ENCODE data around the gene FAT2.

The FAT2 gene

GRCh38 chr5:151556806-151557205 lies 34.3 kb downstream of the FAT2 start:
- Histone ChIP-seq H3K36me3 (ENCODE audit: insufficient read depth, low read length) (no peaks in the 10 kb centered on the region), H4K20me1 (ENCODE audit: insufficient read depth, low read length) (no peaks in the 10 kb centered on the region), H3K4me3 (ENCODE audit: low read depth in 1 of 2, low read length in 2 of 2) (no peak overlapping the region), H3K27me3 (ENCODE audit: insufficient read depth, low read length, poor library complexity) (peaks cover 8% of the 10 kb centered on the region), H3K79me2 (ENCODE audit: insufficient read depth, low read length) (no peaks in the 10 kb centered on the region), H3K9me3 (ENCODE audit: insufficient read depth, low read length, severe bottlenecking) (no peaks in the 10 kb centered on the region), H2AFZ (ENCODE audit: low read depth, low read length) (no peak overlapping the region), H3K9ac (ENCODE audit: low read depth, low read length) (no peak overlapping the region), H3K4me1 (ENCODE audit: insufficient read depth, low read length) (no peaks in the 10 kb centered on the region), H3K27ac (ENCODE audit: low read length) (no peak overlapping the region), H3K4me2 (ENCODE audit: insufficient read depth, low read length) (no peak overlapping the region)
- DNase-seq (no peak), ATAC-seq (ENCODE audit: insufficient read depth, low read depth) (no peak)
- no peak for TF ChIP-seq CTCF (IDR thresholded peaks at IDR 0.05; ENCODE audit: borderline replicate concordance, extremely low read depth, low read length, poor library complexity, severe bottlenecking)
- no peak for TF ChIP-seq EZH2 (IDR thresholded peaks at IDR 0.05; ENCODE audit: borderline replicate concordance, low read depth, low read length, severe bottlenecking)

- Histone ChIP-seq H2AFZ (ENCODE audit: low read depth, low read length) (no peak overlapping the region), H4K20me1 (ENCODE audit: insufficient read depth, low read length) (no peaks in the 10 kb centered on the region), H3K36me3 (ENCODE audit: insufficient read depth, low read length) (no peaks in the 10 kb centered on the region), H3K9me3 (ENCODE audit: insufficient read depth, low read length, severe bottlenecking) (no peaks in the 10 kb centered on the region), H3K9ac (ENCODE audit: low read depth, low read length) (no peak overlapping the region), H3K4me2 (ENCODE audit: insufficient read depth, low read length) (no peak overlapping the region), H3K4me3 (ENCODE audit: low read depth in 1 of 2, low read length in 2 of 2) (no peak overlapping the region), H3K79me2 (ENCODE audit: insufficient read depth, low read length) (no peaks in the 10 kb centered on the region), H3K4me1 (ENCODE audit: insufficient read depth, low read length) (no peaks in the 10 kb centered on the region), H3K27me3 (ENCODE audit: insufficient read depth, low read length, poor library complexity) (no peaks in the 10 kb centered on the region), H3K27ac (ENCODE audit: low read length) (no peak overlapping the region)
- no peak for DNase-seq
- no peak for TF ChIP-seq CTCF (IDR thresholded peaks at IDR 0.05; ENCODE audit: borderline replicate concordance, extremely low read depth, low read length, poor library complexity, severe bottlenecking)
- no peak for TF ChIP-seq EZH2 (IDR thresholded peaks at IDR 0.05; ENCODE audit: borderline replicate concordance, low read depth, low read length, severe bottlenecking)
- no peak for ATAC-seq (ENCODE audit: insufficient read depth, low read depth)
Observed at GRCh38 chr5:151555760-151556576, 35.2 kb downstream of the FAT2 start.

GRCh38 chr5:151553695-151554094 lies 37.4 kb downstream of the FAT2 start:
- Histone ChIP-seq H3K4me2 (ENCODE audit: insufficient read depth, low read length) (no peak overlapping the region), H3K27me3 (ENCODE audit: insufficient read depth, low read length, poor library complexity) (no peaks in the 10 kb centered on the region), H3K4me1 (ENCODE audit: insufficient read depth, low read length) (no peaks in the 10 kb centered on the region), H3K27ac (ENCODE audit: low read length) (no peak overlapping the region), H3K9ac (ENCODE audit: low read depth, low read length) (no peak overlapping the region), H4K20me1 (ENCODE audit: insufficient read depth, low read length) (no peaks in the 10 kb centered on the region), H3K9me3 (ENCODE audit: insufficient read depth, low read length, severe bottlenecking) (no peaks in the 10 kb centered on the region), H3K4me3 (ENCODE audit: low read depth in 1 of 2, low read length in 2 of 2) (no peak overlapping the region), H3K36me3 (ENCODE audit: insufficient read depth, low read length) (no peaks in the 10 kb centered on the region), H2AFZ (ENCODE audit: low read depth, low read length) (no peak overlapping the region), H3K79me2 (ENCODE audit: insufficient read depth, low read length) (no peaks in the 10 kb centered on the region)
- no peak for ATAC-seq (ENCODE audit: insufficient read depth, low read depth)
- TF ChIP-seq CTCF (IDR thresholded peaks at IDR 0.05; ENCODE audit: borderline replicate concordance, extremely low read depth, low read length, poor library complexity, severe bottlenecking) (no peak), EZH2 (IDR thresholded peaks at IDR 0.05; ENCODE audit: borderline replicate concordance, low read depth, low read length, severe bottlenecking) (no peak)
- no peak for DNase-seq
